HUES6 (cell line): ENCODE measurements around the gene GPR135.

Experiments used
- H3K27ac ChIP-seq: 2 replicates; pipeline ENCODE4 v1.7.0; 2013; ENCODE audit warnings: low read depth, mild to moderate bottlenecking, low read length, inconsistent platforms
- H3K27me3 ChIP-seq: 2 replicates; pipeline ENCODE4 v1.6.1; 2013; ENCODE audit warnings: low read length; ENCODE audit not compliant: control insufficient read depth, insufficient read depth
- H3K36me3 ChIP-seq: 2 replicates; pipeline ENCODE4 v1.6.1; 2013; ENCODE audit warnings: low read length; ENCODE audit not compliant: control insufficient read depth, insufficient read depth
- H3K4me1 ChIP-seq: 2 replicates; pipeline ENCODE4 v1.6.1; 2013; ENCODE audit warnings: low read length; ENCODE audit not compliant: control insufficient read depth, insufficient read depth
- H3K4me3 ChIP-seq: 2 replicates; pipeline ENCODE4 v1.5.1; 2013; ENCODE audit warnings: low read depth, low read length
- H3K9ac ChIP-seq: one replicate; pipeline ENCODE4 v1.6.1; 2013; ENCODE audit warnings: mild to moderate bottlenecking, low read length
- H3K9me3 ChIP-seq: 2 replicates; pipeline ENCODE4 v1.6.1; 2013; ENCODE audit warnings: low read depth, low read length; ENCODE audit not compliant: control insufficient read depth, insufficient read depth

Gene GPR135

DNA sequence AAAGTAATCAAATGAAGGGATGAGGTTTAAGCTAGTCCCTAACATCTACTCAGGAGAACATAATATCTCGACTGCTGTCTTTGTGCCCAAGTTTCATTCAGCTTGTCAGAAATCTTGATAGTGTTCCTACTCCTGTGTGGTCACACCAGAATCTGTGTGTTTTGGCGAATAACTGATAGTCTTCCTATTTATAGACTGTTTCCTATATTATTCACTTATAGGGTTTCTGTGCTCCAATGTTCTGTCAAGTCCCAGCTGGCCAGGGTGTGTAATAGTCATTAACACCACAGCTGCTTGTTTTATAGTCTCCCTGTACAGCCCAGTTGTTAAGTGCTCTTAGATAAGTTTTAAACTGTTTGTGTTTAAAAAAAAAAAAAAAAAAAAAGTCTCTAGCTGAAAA, 45.9 kb downstream of the GPR135 start:
- Histone ChIP-seq H3K9me3 (no peaks in the 10 kb centered on the region), H3K4me1 (no peaks in the 10 kb centered on the region), H3K36me3 (no peaks in the 10 kb centered on the region)

DNA sequence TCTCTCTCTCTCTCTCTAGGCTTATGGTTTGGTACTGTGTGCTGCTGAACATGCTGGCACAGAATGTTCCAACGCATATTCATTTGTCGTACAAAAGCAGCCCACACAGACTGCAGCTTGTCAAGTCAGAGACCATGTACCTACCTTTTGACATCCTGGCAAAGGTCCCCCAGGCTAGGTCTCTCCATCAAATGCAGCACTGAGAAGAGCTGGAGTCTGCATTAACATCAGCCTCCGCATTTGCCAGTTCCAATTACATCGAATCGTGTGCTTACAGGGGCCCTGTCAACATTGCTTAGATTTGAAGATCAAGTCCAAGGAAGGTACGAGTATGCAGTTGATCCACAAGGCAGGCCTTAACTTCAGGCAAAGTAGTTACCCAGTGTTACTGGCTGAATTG, 47.9 kb downstream of the GPR135 start:
- Histone ChIP-seq H3K27me3 (no peaks in the 10 kb centered on the region), H3K4me1 (no peaks in the 10 kb centered on the region), H3K4me3 (no peak overlapping the region), H3K36me3 (no peaks in the 10 kb centered on the region), H3K27ac (no peak overlapping the region), H3K9ac (no peak overlapping the region), H3K9me3 (no peaks in the 10 kb centered on the region)

More for the DNA sequence above, 45.9 kb downstream of the GPR135 start:
- H3K27me3 ChIP-seq, result no peaks in the 10 kb centered on the region
- no peak overlapping the region for H3K4me3 ChIP-seq
- no peak overlapping the region for H3K27ac ChIP-seq
- H3K9ac ChIP-seq, result no peak overlapping the region

DNA sequence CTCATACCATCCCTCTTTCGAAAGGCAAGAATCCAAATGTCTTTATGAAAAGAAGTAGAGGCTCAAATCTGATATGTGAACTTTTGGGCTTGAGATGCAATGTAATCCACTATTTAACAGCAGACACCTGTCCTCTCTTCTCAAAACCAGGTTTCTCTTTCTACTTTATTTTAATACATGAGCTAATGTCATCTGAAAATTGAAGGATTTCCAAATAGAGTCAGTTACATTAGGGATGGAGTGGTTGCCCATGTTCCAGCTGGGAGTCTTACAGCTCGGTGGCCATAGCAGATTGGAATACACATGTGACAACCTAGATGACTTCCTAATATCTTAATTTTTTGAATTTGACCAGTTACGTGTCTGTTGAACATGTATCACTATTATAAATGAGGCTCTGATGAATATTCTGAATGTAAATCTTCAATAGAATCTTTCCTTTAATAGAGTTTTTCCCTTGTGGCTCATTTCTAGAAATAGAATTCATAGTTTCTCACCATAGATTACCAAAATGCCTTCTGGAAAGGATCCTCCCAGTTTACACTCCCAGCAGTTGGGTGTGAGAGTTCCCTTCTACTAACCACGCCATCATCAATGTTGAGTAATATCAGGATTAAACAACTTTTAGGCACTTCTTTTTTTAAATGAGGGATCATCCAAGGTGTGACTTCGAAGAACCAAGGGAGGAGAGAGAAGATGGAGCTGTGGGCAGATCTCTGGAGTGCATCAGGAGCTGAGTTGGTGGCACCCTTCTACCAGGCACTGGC, 49.2 kb downstream of the GPR135 start:
- H3K4me3 ChIP-seq, result no peak overlapping the region
- no peaks in the 10 kb centered on the region for H3K36me3 ChIP-seq
- H3K9me3 ChIP-seq, result no peaks in the 10 kb centered on the region
- H3K9ac ChIP-seq, result no peak overlapping the region
- H3K27ac ChIP-seq, result no peak overlapping the region
- H3K4me1 ChIP-seq, result no peaks in the 10 kb centered on the region
- no peaks in the 10 kb centered on the region for H3K27me3 ChIP-seq
